GM21529 (cell line): ENCODE measurements around the gene EMILIN1.
"Not testable (repeated sequence)": the region's sequence is repeated elsewhere in the genome, so short reads cannot be mapped to it uniquely, and the experiment has no call there.

ENCODE experiments used
- ATAC-seq: cut with Tn5 transposase; IDR thresholded peaks from one replicate; pipeline ENCODE4 v1.9.1; 2021; ENCODE audit not compliant: unreplicated experiment

The EMILIN1 gene

GRCh38 chr2:27119330-27119670, 40.9 kb downstream of the EMILIN1 start:
- not testable (repeated sequence) for ATAC-seq

- ATAC-seq, result no peak
Measured at GRCh38 chr2:27121906-27122305, 43.5 kb downstream of the EMILIN1 start.

DNA sequence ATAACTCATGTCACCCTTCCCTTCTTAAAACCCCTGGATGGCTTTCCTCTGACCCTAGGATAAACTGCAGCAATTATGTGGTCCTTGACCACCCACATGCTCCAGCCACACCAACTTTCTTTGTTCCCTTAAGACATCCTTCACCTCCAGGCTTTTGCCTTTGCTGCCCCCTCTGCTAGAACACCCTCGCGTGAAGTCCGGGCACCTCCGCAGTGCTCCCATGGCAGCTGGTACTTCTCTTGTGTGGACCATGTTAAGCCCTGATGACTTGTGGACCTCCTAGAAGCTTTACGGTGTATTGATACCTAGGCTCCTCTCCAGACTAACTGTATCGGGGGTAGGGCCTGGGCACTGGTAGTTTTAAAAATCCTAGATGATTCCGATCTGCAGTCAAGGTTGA, 44.4 kb downstream of the EMILIN1 start:
- ATAC-seq, result no peak

DNA sequence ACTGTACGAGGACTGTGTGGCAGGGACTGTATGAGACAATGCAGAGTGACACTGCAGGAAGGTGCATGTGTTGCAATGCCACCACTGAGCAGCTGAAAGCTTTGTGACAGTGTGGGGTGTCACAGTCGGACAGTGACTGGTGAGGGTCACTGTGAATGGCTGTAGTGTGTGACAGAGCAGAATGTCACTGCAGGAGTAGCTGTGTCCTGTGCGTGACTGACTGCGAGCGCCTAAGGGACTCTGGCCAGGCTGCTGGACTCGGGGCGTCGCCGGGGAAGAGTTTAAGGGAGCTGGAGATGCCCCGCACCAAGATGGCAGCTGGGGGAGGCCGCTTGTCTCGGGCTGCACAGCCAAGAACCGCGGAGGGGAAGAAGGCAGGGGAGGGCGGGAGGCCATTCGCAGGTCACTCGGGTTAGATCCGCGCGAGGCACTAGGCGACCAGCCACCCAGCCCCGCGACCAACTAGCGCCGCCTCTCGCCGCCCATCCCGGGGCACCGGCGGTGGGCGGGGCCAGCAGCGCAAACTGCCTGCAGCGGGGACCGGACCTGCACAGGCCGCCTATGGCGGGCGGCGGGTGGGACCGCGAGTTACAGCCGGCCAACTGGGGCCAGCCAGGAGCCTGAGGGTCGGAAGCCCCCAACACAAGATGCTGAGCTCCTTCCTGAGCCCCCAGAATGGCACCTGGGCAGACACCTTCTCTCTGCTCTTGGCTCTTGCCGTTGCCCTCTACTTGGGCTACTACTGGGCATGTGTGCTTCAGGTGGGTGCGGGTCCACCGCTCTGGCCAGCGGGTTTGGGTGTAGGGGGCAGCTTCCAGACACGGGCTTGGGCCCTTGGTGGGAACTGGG, 45.1 kb downstream of the EMILIN1 start, which contains the start of gene ABHD1:
Gene ABHD1 (plus strand): TSS at position 514 of the 849 bp plus-strand sequence. CDS start 134 bp downstream, at position 648.
- no peak for ATAC-seq

DNA sequence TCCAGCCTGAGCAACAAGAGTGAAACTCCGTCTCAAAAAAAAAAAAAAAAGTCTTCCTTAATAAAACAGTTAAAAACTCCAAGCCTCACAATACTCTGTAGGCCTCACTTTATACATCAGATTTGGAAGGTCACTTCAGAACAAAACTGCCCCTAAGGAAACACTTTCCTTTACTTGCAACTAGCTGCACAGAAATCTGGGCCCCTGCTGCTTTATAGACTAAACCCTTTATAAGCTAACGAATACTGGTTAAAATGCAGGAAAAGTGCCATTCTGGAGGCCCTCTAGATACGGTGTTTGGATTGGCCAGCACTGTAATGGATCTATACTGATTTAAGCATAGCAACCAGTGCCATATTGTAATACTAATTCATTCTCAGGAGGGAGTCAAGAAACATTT, 46.7 kb downstream of the EMILIN1 start:
- ATAC-seq, result no peak

GRCh38 chr2:27126252-27126710, 47.9 kb downstream of the EMILIN1 start:
- ATAC-seq, result no peak

DNA sequence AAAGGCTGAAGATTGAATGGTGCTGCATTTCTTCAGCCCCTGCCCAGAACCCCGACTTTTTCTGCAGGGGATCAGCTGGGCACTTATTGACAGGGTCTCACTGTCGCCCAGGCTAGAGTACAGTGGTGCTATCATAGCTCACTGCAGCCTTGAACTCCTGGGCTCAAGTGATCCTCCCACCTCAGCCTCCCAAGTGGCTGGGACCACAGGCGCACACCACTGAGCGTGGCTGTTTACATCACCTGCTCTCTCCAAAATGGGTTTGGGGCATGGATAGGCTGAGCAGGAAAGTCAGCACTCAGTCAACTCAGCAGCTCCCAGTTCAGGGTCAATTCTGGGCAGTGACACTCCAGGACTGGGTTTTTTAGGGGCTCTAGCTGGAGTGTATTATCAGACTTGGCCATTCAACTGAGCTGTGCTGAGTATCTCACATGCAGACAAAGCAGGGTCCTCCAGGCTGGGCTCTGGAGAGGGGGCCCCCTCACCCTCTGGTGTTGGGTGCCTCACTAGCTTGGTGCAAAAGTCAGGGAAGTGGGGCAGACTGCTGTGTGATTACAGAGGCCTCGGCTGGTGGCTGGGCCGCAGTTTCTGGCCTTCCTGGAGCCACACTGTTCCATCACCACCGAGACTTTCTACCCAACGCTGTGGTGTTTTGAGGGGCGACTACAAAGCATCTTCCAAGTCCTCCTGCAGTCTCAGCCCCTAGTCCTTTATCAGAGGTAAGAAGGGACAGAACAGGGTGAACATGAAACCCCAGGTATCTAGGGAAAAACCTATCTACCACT, 49.7 kb downstream of the EMILIN1 start:
- ATAC-seq, result no peak

DNA sequence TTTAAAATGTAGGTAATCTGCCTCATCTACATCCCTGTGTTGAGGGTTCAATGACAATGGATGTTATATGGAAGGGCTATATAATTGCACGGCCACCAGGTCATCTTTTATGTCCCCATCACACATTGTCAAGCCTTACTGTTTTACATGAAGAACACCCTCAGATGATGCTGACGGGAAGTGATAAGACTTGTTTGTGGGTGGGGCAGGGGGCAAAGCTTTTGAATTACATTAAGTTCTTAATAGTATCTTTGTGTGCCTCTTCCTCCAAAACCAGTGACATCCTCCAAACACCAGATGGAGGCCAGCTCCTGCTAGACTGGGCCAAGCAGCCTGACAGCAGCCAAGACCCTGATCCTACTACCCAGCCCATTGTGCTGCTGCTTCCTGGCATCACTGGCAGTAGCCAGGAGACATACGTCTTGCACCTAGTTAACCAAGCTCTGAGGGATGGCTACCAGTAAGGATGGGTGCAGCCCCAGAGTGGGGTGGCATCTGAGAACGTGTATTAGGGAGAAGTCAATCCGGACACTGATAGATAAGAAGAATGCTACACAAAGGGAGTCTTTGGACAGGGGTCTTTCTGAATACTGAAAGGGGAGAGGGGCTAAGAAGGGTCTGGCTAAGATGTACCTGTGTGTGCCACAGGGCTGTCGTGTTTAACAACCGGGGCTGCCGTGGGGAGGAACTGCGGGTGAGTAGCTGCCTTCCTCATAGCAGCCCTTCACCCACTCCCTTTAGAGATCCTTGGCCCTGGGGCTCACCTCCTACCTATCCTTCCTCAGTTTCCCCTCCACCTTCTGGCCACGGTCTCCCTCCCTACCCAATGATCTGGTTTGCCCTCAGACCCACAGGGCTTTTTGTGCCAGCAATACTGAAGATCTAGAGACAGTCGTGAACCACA, 50.5 kb downstream of the EMILIN1 start:
- ATAC-seq, result no peak

- ATAC-seq, result no peak
Measured at GRCh38 chr2:27130396-27130795, 52.0 kb downstream of the EMILIN1 start.

- ATAC-seq, result no peak
Measured at GRCh38 chr2:27131429-27131828, 53.0 kb downstream of the EMILIN1 start.

- ATAC-seq, result no peak
Measured at GRCh38 chr2:27133195-27133875, 54.9 kb downstream of the EMILIN1 start.

GRCh38 chr2:27133905-27134780, 55.7 kb downstream of the EMILIN1 start, which contains the start of gene PREB:
Gene PREB, minus strand, starts transcription at chr2:27134636. Its CDS starts 215 bp downstream, at chr2:27134421.
- peak; percentile 85 for ATAC-seq

- ATAC-seq, result no peak
Measured at GRCh38 chr2:27134781-27135477, 56.5 kb downstream of the EMILIN1 start.

DNA sequence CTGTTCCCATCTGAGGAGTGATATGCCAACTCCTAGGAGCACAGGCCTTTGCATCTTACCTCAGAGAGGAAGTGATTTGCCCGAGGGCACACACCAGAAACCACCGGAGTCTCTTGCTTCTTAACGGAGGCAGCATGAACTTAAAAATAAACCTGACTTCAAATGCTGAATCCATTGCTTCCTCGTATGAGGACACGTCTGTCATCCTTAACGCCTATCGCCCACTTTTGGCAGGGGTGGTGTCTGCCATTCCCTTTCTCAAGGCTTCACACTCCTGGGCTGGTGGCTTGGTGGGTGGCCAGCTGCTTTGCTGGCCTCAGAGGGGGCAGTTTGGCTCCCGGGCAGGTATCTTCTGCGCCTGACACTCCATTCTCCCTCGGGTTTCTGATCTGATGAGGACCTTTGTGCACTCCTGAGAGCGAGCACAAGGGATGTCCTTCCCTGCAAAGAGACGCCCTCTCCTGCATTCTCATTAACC, 57.1 kb downstream of the EMILIN1 start:
- ATAC-seq, result no peak
